ENCODE measurements around the gene ATXN7L1. TPM values are rescaled to one million over a fixed set of nuclear protein-coding genes. Genes with fewer than 3 reads are reported as not detected.

ATXN7L1 gene
- 6.0 to 6.8 TPM (median 6.6 TPM) in 5 replicates for total RNA-seq (2022; extraction: Qiagen RNA extraction; ENCODE audit: low read depth)

GRCh38 chr7:105876091-105876963, at the start of gene ATXN7L1:
ATXN7L1 (minus strand) TSS chr7:105876599; CDS start chr7:105876558, 41 bp downstream.

GRCh38 chr7:105581066-105581811, 295.2 kb downstream of the ATXN7L1 start, which contains the start of gene EFCAB10:
EFCAB10 (minus strand) TSS chr7:105581493; CDS start chr7:105581463, 30 bp downstream.

Other genes starting within 250 kb of the ATXN7L1 start
- gene CDHR3, start 86.7 kb upstream of the ATXN7L1 start, total RNA-seq (2022; extraction: Qiagen RNA extraction; ENCODE audit: low read depth) = 5.1 to 6.0 TPM (median 5.4 TPM) in 5 replicates
- gene SYPL1, start 235.7 kb upstream of the ATXN7L1 start, total RNA-seq (2022; extraction: Qiagen RNA extraction; ENCODE audit: low read depth) = 75.6 to 107 TPM (median 90.5 TPM) in 5 replicates